GM18951 (cell line): ENCODE results near the gene DNAH17.

Experiments used
- POLR2A ChIP-seq: IDR thresholded peaks from 4 replicates; pipeline ENCODE4 v1.6.1; 2011; ENCODE audit warnings: mild to moderate bottlenecking; ENCODE audit not compliant: insufficient read length, insufficient read depth; ENCODE audit errors: extremely low read depth
- in situ Hi-C: fragments of 300-500 bp; cut with MboI; formaldehyde crosslinking; loops from one replicate; pipeline ENCODE4 v1.12.0; 2022; ENCODE audit warnings: low sequenced_read_pairs, mixed read lengths, inconsistent platforms; ENCODE audit not compliant: unreplicated experiment

Gene DNAH17

DNA sequence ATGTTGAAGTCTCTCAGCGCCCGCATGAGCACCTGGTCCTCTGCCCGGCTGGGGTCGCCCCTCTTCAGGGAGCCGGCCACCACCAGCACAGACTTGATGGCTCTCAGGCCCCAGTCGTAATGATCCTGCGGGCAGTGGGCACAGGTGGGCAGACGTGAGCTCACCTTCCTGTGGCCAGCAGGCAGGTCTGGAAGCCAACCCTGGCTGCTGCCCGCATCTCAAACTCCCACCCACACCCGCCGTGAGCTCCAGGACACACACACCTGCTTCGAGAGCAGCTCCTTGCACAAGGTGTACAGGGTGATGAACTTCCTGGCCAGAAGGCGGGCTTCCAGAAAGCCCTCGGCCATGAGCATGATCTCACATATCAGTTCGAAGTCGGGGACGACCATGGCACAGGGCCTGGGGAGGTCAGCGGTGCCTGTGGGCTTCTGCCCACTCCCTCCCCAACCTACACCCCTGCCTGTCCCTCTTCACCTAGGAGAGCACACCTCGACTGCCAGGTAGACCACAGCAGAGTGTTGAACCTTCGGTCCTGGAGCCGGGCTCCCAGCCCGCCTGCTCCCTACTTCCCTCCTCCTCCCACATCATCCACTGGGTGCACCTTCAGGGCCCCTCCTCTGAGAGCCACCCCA lies 82.4 kb downstream of the DNAH17 start:
- in situ Hi-C loops = no loop called here

DNA sequence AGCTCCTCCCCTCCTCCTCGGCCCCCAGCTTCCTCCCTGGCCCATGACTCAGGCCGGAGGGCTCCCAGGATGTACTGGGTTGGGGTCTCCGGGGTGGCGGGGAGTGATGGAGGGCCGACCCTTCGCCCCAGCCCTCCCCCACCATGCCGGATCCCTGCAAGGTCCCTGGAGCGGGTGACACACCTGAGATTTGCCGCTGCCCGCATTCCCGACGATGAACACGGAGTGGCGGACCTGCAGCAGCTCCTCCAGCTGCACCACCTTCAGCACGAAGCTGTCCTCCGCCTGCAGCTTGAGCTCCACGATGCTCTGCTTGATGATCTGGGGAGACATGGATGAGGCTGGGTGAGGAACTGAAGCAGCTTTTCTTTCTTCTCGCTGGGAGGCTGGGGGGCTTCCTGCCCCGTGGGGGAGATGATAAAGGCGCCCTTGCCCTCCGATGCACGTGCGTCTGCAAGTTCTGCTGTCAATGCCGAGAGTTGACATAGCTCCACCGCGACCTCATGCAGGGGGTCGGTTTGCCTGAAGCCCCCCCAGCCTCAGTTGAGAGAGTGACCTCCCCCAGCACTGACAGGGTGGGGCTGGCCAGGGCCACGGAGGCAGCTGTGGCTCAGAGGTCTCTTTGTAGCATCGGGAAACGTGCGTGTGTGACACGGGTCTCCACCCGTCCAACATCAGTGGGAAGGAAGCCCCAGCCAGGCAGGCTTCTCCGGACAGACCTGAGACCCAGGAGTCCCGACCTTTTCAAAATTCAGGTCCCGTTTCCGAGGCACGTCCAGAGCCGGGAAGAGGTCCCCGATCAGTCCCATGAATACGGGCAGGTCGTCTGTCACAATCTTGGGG lies 83.1 kb downstream of the DNAH17 start:
- in situ Hi-C loops = no loop called here
- no peak for TF ChIP-seq POLR2A

More for the DNA sequence above, 82.4 kb downstream of the DNAH17 start:
- no peak for TF ChIP-seq POLR2A

DNA sequence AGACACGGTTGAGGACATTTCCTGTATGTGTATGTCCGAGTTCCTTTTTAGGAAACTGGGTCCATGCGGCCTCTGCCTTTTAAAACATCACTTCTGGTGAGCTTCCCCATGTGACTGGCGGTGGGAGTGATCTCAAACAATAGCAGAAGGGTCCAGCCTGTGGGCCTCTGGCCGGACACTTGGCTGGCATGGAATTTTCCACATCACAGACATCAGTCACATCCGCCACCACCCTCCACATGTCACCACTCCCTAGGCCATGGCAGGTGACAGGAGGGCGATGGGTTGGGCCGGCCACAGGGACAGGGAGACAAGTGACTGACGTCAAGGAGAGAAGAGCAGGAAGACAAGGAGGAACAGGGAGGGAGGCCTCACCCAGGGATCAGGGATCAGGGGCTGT lies 83.7 kb downstream of the DNAH17 start:
- in situ Hi-C loops = no loop called here

DNA sequence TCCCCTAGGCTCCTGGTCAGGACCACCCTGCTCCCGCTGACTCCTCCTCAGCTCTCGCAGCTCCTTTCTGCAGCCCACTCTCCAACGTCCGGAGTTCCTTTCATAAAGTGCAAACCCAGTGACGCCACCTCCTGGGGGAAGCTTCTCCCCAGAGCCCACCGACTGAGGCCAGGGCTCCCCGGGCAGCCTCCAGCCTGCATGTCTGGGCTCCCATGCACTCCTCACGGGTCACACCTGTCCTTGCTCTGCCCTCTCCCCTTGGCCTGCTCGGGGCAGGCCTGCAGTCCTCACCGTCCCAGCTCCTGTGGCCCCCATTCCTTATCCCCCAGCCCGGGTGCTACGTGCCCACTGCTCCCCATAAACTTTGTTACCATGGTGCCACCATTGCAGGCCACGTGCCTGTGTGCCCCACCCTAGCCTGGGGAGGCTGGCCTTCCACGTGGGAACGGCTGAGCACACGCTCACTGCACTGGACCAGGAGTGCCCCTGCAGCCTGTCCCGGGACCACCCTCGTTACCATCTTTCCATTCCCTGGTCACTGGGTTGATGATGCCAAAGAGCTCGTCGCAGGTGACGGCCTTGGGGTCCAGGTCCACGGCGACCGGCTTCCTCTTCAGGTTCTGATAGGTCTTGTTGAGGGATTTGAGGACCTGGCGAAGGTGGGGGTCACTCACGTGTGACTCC lies 84.9 kb downstream of the DNAH17 start:
- no peak for TF ChIP-seq POLR2A
- in situ Hi-C loops = no loop called here

More for the DNA sequence above, 83.7 kb downstream of the DNAH17 start:
- TF ChIP-seq POLR2A = no peak

DNA sequence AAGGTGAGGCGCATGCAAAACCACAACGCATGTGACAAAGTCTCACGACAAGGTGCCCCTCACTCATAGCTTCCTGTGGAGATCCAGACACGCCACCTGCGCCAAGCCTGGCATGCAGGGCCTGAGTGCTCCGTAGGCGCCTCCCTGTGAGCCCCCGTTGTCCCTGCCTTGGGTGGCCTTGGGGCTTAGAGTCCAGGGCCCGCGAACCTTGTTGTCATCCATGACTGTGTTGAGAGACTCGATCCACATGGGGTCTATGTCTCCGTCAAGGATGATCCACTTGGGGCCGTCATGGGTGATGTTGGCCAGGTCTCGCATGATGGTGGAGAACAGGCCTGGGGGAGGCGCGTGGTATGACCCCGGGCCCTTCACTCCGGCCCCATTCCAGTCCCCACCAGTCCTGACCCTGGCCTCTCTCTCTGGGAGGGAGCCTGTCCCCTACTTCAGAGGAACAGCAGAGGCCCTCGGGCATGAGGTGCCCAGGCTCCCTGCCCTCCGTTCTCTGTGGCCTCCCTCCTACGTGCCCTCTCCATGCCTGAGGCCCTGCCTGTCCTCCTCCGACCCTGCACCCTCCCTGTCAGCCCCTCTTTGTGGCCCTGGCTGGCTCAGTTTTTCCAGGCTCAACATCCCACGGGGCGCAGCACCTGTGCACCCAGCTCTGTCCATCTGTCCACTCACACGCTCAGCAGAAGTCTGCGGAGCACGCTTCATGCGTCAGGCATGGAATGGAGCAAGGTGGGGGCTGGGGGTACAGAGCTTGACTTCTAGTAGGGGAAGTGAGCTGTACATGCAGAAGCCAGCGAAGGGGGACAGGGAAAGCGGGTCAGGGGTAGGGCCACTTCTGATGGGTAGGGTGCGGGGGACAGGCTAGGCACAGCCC lies 85.7 kb downstream of the DNAH17 start:
- TF ChIP-seq POLR2A = no peak
- in situ Hi-C loops = no loop called here

DNA sequence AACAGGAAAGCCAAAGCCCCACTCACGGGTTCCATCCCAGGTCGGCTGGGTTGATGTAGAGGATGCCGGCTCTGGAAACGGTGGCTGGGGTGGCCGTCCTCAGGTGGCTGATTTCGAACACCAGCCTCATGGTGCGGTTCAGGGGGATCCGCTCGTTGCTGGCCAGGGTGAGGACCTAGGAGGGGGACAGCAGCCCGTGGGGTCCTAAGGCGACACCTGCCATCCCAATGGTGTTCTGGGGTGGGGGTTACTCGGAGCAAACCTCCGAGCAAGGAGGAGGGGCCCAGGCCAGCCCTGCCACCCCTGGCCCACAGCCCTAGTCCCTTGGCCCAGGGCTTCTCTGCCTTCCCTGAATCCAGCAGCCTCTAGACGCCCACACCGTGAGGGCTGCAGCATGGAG lies 86.5 kb downstream of the DNAH17 start:
- no peak for TF ChIP-seq POLR2A
- in situ Hi-C loops = no loop called here

DNA sequence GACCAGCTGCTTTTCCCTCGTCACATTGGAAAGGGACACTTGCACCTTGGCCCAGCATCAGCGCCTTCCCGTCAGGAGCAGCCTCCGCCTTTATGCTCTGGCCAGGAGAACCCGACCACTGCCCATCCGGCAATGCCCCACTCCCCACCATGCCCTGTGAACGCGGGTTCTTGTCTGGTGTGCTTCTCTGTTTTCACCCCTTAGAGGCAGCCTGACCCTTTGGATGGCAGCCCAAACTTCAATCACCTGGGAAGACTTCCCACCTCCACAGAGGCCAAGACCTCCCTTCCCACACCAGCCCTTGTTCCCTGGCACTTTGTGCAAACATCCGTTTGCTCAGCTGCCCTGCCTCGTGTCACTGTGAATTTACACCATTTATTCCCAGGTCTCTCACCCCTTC lies 87.0 kb downstream of the DNAH17 start:
- in situ Hi-C loops = no loop called here

DNA sequence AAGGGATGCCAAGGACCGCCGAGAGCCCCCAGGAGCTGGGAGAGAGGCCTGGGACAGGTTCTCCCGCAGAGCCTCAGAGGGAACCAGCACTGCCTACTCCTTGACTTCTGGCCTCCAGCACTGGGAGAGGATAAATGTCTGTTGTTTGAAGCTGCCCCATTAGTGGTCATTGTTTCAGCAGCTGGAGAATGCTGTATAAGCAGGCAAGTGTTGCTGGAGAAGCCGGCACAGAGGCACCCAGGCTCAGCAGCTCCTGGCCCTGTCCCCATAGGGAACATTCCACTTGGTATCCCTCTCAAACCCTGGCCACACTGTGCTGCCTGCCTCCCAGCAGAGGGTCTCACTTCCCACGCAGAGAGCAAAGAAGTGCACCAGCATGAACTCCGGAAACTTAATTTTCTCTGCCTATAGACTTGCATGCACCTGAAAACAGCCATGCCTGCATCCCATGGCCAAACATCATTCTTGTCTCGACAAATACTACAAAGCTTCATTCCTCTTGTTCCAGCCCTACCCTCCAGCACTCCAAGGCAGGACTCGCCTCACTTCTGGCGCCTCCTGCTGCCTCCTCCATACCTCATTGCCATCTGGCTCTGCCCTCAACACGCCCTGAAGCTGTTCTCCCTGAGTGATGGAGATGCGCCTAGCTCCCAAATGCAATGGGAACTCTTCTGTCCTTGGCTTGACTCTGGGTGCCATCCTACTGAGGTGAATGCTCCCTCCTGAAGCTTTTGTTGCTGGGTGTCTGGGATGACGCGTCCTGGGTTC lies 88.1 kb downstream of the DNAH17 start:
- in situ Hi-C loops = no loop called here
- no peak for TF ChIP-seq POLR2A

More for the DNA sequence above, 87.0 kb downstream of the DNAH17 start:
- no peak for TF ChIP-seq POLR2A

DNA sequence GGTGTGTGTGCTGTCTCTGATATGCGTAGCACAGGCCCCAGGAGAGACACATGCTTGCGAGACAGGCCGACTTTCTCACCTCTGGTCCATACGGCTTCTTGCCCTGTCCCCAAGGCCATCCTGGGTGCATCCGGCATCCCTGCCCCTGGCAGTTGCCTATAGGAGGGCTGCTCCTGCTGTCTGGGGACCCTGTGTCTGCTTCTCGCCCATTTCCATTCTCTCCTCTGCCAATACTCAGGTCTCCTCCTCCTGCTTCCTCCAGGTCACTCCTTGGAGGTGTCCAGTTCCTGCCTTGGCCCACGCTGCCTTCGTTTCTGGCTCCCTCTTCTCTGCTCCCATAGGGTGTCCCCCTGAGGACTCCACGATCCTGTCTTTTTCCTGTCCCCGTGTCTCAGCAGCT lies 89.0 kb downstream of the DNAH17 start:
- no peak for TF ChIP-seq POLR2A
- in situ Hi-C loops = no loop called here

DNA sequence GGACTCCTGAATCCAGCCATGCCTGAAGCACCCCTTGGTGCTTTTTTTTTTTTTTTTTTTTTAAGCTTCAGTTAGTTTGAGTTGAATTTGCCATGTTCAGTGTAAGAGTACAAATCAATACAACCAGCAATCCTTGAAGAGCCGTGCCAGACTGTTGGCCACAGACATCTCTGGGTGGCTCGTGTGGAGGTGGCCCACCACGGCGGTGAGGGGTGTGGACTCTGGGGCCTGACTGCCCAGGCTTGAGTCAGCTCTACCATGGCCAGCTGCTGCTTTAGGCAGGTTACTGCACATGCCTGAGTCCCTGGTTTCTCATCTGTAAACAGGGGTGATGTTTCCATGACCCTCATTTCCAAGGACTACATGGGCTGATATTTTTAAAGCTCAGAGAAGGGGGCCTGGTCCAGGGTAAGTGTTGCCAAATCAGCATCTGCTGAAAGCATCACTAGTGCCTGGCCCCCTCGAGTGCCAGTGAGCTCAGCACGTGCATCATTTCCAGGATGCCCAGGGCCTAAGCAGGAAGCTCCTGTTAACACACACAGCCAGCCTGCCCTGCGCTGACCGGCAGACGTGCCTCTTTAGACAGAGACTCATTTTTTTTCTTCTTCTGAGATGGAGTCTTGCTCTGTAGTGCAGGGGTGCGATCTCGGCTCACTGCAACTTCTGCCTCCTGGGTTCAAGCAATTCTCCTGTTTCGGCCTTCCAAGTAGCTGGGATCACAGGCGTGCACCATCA lies 90.1 kb downstream of the DNAH17 start:
- TF ChIP-seq POLR2A = no peak
- in situ Hi-C loops = no loop called here

DNA sequence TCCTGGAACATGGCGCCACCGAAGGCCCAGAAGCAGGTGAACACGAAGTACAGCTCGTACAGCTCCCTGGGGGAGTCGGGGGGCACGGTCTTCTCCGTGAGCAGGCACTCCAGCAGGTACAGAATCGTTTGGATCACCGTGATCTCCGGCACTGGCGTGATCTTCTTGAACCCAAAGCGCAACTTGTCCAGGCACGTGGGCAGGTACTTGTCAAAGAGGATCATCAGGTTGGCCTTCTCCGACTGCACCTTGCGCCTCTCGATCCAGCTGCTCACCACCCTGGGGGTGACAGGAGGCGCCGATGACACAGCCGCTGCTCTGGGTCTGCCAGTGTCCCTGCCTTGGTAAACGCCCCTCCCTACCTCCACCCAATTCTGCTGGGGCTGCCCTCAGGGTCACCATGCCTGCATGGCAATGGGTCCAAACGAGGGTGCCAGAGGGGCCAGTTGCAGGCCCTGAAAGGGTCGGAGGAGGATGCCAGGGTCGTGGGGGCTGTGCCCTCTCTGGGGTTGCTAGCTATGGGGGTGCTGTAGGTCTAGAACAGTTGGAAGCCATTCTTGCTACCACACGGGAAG lies 90.9 kb downstream of the DNAH17 start:
- in situ Hi-C loops = no loop called here
- TF ChIP-seq POLR2A = no peak
